SH-SY5Y (cell line): ENCODE data around the gene COL4A4.

Source experiments
- GATA2 ChIP-seq: IDR thresholded peaks from 2 replicates; pipeline ENCODE4 v1.6.1; 2011; ENCODE audit warnings: mild to moderate bottlenecking, low read depth, low read length
- GATA3 ChIP-seq: IDR thresholded peaks from 2 replicates; pipeline ENCODE4 v1.6.1; 2011; ENCODE audit warnings: low read depth, mild to moderate bottlenecking, low read length, moderate library complexity

DNA sequence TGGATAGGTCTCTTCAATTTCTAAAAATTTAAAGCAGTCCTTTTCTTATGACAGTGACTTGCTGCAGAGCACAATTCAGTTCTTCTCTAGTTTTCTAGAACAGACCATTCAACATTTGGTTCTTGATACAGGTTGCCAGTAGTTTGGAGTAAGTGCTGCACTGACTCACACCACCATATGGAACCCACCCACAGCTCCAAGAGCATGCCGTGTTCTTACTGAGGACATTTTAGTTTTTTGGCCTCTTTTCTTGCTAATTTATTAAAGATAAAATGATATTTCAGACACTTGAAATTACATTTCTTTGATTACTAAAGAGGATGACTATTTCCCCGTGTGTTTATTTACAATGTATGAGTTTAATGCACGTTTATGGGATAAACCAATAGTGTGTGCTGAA, 120.0 kb downstream of the COL4A4 start:
- no peak for TF ChIP-seq GATA2
- no peak for TF ChIP-seq GATA3
